Liver (tissue), 9 donors: ENCODE measurements around the gene KCNK10. TPM values are rescaled to one million over a fixed set of nuclear protein-coding genes. Genes with fewer than 3 reads are reported as not detected.
A peak's percentile ranks its signal among the peaks of the same experiment; 100 is the strongest.

ENCODE experiments used
- DNase-seq: peaks from one replicate; pipeline ENCODE4 v3.0.0-alpha.2; 2017; ENCODE audit warnings: low spot score
- H3K27ac ChIP-seq, 2 donors: one replicate each; pipeline ENCODE4 v1.7.0; 2013; ENCODE audit warnings: inconsistent platforms in 2 of 2, low read length in 2 of 2, control low read depth in 1 of 2, low read depth in 1 of 2, mild to moderate bottlenecking in 1 of 2
- H3K27me3 ChIP-seq, 4 donors: one replicate each; pipeline versions ENCODE4 v1.6.1 to v1.7.0; 2013; ENCODE audit warnings: low read length in 3 of 4, inconsistent platforms in 1 of 4, mild to moderate bottlenecking in 1 of 4, moderate library complexity in 1 of 4; ENCODE audit not compliant: control insufficient read depth in 4 of 4, insufficient read depth in 4 of 4
- H3K36me3 ChIP-seq, 4 donors: one replicate each; pipeline versions ENCODE4 v1.6.1 to v1.7.0; 2013; ENCODE audit warnings: low read length in 3 of 4, mild to moderate bottlenecking in 3 of 4, low read depth in 1 of 4, moderate library complexity in 1 of 4; ENCODE audit not compliant: control insufficient read depth in 4 of 4, insufficient read depth in 3 of 4
- H3K4me1 ChIP-seq, 4 donors: one replicate each; pipeline versions ENCODE4 v1.6.1 to v1.7.0; 2013; ENCODE audit warnings: low read length in 3 of 4, mild to moderate bottlenecking in 3 of 4, moderate library complexity in 1 of 4; ENCODE audit not compliant: control insufficient read depth in 4 of 4, insufficient read depth in 4 of 4
- H3K4me3 ChIP-seq, 3 donors: one replicate each; pipeline versions ENCODE4 v1.6.1 to v1.7.0; 2013; ENCODE audit warnings: low read length in 3 of 3, control low read depth in 1 of 3, low read depth in 1 of 3, mild to moderate bottlenecking in 1 of 3
- H3K9ac ChIP-seq, 2 donors: one replicate each; pipeline ENCODE4 v1.7.0; 2013; ENCODE audit warnings: low read length in 2 of 2, mild to moderate bottlenecking in 2 of 2, moderate library complexity in 2 of 2, control low read depth in 1 of 2, low read depth in 1 of 2
- H3K9me3 ChIP-seq, 4 donors: one replicate each; pipeline versions ENCODE4 v1.6.1 to v1.7.0; 2013; ENCODE audit warnings: low read length in 3 of 4; ENCODE audit not compliant: control insufficient read depth in 4 of 4
- CTCF ChIP-seq: fragments of 150-350 bp; IDR thresholded peaks from 2 replicates; pipeline ENCODE4 v1.5.1; 2017; ENCODE audit warnings: improper control_type of control experiment, low read depth, low read length; ENCODE audit not compliant: missing input control
- EGR1 ChIP-seq, 2 donors: IDR thresholded peaks; 2 replicates each; pipeline ENCODE4 v1.6.1; 2016 to 2018; ENCODE audit warnings: antibody characterized with exemption in 2 of 2, low read depth in 2 of 2
- FOXA2 ChIP-seq: IDR thresholded peaks from 2 replicates; pipeline ENCODE4 v1.6.1; 2016; ENCODE audit warnings: antibody characterized with exemption
- GABPA ChIP-seq, 2 donors: IDR thresholded peaks in 1 of 2; conservative IDR thresholded peaks in 1 of 2; 2 replicates each; pipeline ENCODE4 v1.6.1; 2016; ENCODE audit warnings: antibody characterized with exemption in 2 of 2, mild to moderate bottlenecking in 1 of 2, moderate library complexity in 1 of 2
- HNF4A ChIP-seq, 2 donors: conservative IDR thresholded peaks; 2 replicates each; pipeline ENCODE4 v1.6.1; 2016; ENCODE audit warnings: antibody characterized with exemption in 2 of 2, mild to moderate bottlenecking in 2 of 2
- HNF4G ChIP-seq: IDR thresholded peaks from 2 replicates; pipeline ENCODE4 v1.6.1; 2016; ENCODE audit warnings: antibody characterized with exemption
- MAX ChIP-seq: IDR thresholded peaks from 2 replicates; pipeline ENCODE4 v1.6.1; 2016; ENCODE audit warnings: antibody characterized with exemption
- NR2F2 ChIP-seq: IDR thresholded peaks from 2 replicates; pipeline ENCODE4 v1.6.1; 2016; ENCODE audit warnings: antibody characterized with exemption
- REST ChIP-seq: IDR thresholded peaks from 2 replicates; pipeline ENCODE4 v1.6.1; 2016; ENCODE audit warnings: antibody characterized with exemption, mild to moderate bottlenecking
- RXRA ChIP-seq, 2 donors: IDR thresholded peaks; 2 replicates each; pipeline ENCODE4 v1.6.1; 2017 to 2018; ENCODE audit warnings: antibody characterized with exemption in 2 of 2, mild to moderate bottlenecking in 1 of 2
- SP1 ChIP-seq: IDR thresholded peaks from 2 replicates; pipeline ENCODE4 v1.6.1; 2018; ENCODE audit warnings: antibody characterized with exemption, mild to moderate bottlenecking
- TAF1 ChIP-seq: conservative IDR thresholded peaks from 2 replicates; pipeline ENCODE4 v1.6.1; 2016; ENCODE audit warnings: antibody characterized with exemption, mild to moderate bottlenecking
- YY1 ChIP-seq: IDR thresholded peaks from 2 replicates; pipeline ENCODE4 v1.6.1; 2016; ENCODE audit warnings: antibody characterized with exemption, mild to moderate bottlenecking
- whole genome bisulfite sequencing: extraction: QIAGEN DNeasy Blood & Tissue Kit; methylation state at CpG from one replicate; pipeline ENCODE4 v1.1.7; 2013; 5-methylcytosine and 5-hydroxymethylcytosine counted together
- polyA plus RNA-seq, 2 donors: library from polyadenylated mRNA; stranded (reverse) in 1 of 2; unstranded in 1 of 2; fragments of 200-250 nt in 1 of 2; fragments of >200 nt in 1 of 2; fragmentation: Nextera tagmentation in 1 of 2; extraction: Ambion mirVana in 1 of 2; gene quantifications; one replicate each; pipeline versions ENCODE4 v1.2.1 to v1.2.3, GENCODE V29; 2013 to 2015
- total RNA-seq, 2 donors: library from RNA; depleted of rRNA; stranded (reverse); fragments of >200 nt; gene quantifications; one replicate each; pipeline ENCODE4 v1.2.3, GENCODE V29; 2014
- TF ChIP-seq, protein P1 (sequence below): IDR thresholded peaks from 2 replicates; pipeline ENCODE4 v1.6.1; 2016; ENCODE audit warnings: antibody characterized with exemption
- donor health status: healthy.
- donor health status: healthy.
- donor health status: healthy.
- donor health status: healthy.
- donor health status: healthy.

Gene KCNK10
- total and polyA plus RNA-seq, 4 donors = 0.05 TPM; not detected in 3

DNA sequence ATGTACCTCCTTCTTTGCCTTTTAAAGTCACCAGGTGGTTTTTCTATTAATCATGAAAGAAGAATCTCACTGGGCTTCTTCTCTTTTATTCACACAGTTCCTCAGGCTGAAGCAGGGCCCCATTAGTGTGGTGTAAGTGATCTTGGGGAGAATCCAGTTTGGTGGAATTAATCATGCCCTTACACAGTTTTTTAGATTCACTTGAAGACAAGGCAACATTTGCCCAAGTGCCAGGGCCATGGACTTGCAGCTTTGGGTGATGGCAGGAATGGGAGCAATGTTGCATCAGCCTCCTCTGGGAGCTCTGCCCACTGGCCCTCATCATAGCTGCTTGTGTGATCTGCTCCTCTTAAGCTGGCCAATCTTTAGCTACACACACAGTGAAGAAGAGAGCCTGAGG lies 33.8 kb downstream of the KCNK10 start (continued):
- TF ChIP-seq REST (no peak), HNF4A (conservative IDR thresholded peaks at IDR 0.05) (peak; percentile 46 to 56), RXRA (IDR thresholded peaks at IDR 0.05) (peak in 1 of 2 donors; percentile 24), TAF1 (no peak)
- TF ChIP-seq, protein P1, sequence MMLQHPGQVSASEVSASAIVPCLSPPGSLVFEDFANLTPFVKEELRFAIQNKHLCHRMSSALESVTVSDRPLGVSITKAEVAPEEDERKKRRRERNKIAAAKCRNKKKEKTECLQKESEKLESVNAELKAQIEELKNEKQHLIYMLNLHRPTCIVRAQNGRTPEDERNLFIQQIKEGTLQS = peak; percentile 84

DNA sequence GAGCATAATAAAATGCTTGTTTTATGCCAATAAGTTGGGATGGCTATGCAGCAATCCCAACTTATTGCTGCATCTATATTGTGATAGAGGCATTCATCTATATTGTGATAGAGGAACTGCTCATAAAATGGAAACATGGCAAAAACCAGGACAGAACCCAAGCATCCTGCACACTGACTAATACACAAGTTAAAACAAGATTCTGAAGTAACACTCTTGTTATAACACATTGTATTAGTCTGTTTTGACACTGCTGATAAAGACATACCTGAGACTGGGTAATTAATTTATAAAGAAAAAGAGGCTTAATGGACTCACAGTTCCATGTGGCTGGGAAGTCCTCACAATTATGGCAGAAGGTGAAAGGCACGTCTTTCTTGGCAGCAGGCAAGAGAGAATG lies 36.8 kb downstream of the KCNK10 start:
- no peak for TF ChIP-seq MAX
- TF ChIP-seq YY1 = no peak
- TF ChIP-seq, protein P1 = no peak
- no peak for TF ChIP-seq GABPA (IDR thresholded peaks at IDR 0.05 in 1 of 2, conservative IDR thresholded peaks at IDR 0.05 in 1 of 2)
- TF ChIP-seq SP1 = no peak
- no peak for TF ChIP-seq CTCF
- no peak for TF ChIP-seq FOXA2
- TF ChIP-seq HNF4G = no peak
- no peak for TF ChIP-seq TAF1
- TF ChIP-seq RXRA (IDR thresholded peaks at IDR 0.05) = no peak
- no peak for TF ChIP-seq NR2F2
- TF ChIP-seq HNF4A (conservative IDR thresholded peaks at IDR 0.05) = no peak
- TF ChIP-seq EGR1 (IDR thresholded peaks at IDR 0.05; ENCODE audit: low read depth in 2 of 2) = no peak
- TF ChIP-seq REST = no peak
- no peak overlapping the region for H3K9ac ChIP-seq
- DNase-seq = no peak
- H3K9me3 ChIP-seq = peaks cover 0 to 2% (median 0%) of the 10 kb centered on the region in 4 donors
- H3K27ac ChIP-seq = no peak overlapping the region
- WGBS = 88% methylated on average over 1 of the region's 1 CpG
- no peaks in the 10 kb centered on the region for H3K4me1 ChIP-seq
- H3K36me3 ChIP-seq = no peaks in the 10 kb centered on the region
- no peak overlapping the region for H3K4me3 ChIP-seq
- no peaks in the 10 kb centered on the region for H3K27me3 ChIP-seq
